Measurements from ENCODE around the gene MON1A. TPM values are rescaled to one million over a fixed set of nuclear protein-coding genes. Genes with fewer than 3 reads are reported as not detected.

MON1A gene
- total RNA-seq, 1 donor from 2014 or later: 9.8 TPM

DNA sequence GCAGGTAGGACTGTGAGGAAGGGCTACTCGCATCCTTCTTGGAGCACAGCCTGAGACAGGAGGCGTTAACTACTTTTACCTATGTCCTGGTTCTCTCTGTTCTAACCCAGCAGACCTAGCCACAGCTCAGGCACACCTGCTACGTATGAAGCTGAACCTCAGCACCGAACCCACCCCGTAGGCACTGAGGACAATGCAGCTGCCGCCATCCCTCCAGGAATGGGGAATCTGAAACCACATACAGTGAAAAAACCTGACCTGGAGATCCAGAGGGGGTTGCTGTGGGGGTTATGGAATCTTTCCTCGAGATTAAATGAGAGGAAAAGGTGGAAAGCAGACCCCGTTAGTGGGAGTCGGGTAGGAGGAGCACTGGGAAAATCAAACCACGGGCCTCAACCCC lies 40.3 kb downstream of the MON1A start:
- DNase-seq (ENCODE audit: low spot score): no peak

DNA sequence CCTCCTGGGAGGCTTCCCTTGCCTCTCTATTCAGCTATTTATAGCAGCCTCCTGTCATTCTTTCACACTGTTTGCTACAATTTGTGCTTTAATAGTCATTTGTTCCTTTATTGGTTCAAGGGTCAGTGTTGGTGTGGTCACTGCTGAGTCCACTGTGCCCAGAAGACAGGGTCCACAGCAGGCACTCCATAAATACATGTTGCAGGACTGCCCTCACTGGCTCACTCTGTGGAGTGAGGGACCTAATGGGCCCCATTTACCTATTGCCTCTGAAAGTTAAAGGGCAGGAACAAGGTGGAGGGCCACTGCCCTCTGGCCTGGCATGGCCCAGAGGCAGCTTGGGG lies 42.7 kb downstream of the MON1A start:
- no peak for DNase-seq (ENCODE audit: low spot score)

DNA sequence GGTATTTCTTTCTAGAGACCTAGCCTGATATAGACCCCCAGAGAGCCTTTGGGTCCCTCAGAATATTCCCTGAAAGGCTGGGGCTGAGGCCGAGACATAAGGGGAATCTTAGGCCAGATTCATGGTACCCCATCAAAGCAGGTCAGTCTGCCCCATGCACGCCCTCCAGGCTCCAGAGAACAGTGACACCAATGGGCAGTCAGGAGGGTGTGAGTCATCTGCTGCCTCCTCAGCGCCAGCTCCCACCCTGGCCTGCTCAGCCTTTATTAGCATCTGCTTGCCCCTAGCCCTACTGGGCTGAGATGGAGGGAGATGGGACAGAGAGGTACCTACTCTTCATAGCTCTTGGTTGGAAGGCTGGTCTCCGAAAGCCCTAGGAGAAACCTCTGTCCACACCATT lies 45.6 kb downstream of the MON1A start:
- no peak for DNase-seq (ENCODE audit: low spot score)

DNA sequence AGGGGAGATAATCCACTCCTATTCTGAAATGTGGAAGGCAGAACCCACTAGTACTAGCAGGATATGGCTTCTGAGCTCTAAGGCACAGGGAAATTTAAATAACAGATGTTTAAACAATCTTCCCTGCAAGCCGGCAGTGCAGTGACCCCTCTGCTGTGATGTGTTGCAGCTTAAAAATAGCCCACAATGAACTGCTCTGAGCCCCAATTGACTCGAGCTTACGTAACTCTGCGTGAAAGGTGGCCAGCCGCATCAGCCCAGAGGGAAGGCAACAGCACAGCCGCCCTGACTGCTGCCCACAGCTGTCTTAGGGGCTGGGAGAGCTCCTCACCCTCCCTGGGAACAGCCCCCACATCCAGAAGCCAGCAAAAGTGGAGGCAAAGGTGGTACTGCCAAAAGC lies 47.4 kb downstream of the MON1A start:
- no peak for DNase-seq (ENCODE audit: low spot score)

DNA sequence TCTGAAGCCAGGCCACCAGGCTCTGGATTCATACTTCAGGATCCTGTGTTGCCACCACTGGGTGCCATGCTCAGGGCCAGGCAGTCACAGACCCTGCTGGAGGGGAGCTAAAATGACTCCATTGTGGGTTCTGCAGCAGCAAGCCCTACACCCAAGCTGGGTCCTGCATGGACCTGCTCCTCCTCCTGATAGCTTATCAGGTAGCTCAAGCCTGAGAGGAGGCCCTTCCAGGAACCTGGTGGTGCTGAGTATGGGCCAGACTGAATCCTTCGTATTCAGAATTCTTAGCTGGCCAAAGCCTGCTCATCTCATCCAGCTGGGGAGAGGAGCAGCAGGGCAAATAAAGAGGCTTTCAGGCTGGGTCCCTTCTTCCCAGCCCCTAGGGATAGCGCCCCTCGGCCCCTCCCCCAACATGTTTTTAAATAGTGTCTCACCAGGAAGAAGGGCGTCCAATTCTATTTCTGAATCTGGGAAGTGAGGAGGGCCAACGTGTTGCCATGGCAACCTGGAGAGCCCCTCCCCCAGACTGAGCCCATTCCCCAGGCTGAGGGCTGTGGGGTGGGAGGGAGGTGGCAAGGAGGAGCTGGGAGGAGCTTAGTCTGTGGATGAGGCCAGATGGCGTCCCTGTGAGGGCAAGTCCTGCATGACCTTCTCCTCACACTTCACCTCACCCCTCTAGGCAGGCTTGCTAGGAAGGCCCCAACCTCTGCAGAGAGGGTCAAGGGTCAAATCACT lies 48.9 kb downstream of the MON1A start:
- DNase-seq (ENCODE audit: low spot score): no peak

DNA sequence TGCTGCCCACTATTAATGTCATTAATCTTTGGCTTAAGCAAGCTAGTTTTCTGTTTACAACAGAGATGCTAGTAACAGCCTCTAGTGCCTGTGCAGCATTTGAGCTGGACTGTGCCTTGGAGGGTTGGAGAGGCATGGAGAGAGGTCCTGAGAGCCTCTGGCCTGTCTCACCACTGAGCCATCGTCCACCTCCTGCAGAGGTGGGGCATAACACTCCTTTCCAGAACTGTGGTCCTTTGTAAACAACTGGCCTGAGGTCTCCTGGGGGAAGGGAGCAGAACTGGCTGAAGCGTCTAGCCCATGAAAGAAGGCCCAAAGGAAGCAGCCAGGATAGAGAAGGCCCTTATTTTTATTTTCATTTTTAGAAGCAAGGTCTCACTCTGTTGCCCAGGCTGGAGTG lies 49.9 kb downstream of the MON1A start:
- DNase-seq (ENCODE audit: low spot score): no peak

DNA sequence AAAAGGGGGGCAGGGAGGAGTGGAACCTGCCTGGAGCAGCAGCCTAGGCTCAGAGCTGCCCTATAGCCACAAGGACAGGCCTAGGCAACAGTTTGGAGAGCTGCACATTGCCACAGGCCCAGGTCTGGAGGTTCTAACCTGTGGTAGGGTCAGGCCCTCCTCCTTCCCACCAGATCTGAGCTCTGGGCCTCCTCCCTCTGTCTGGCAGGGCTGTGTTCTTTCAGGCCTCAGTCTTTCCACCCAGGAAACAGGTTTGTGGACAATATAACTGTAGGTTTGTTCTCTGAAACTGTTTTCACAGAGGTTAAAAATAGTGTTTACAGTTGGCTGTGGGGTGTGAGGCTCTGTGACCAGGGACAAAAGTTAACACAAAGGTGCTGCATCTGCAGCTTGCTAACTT lies 50.9 kb downstream of the MON1A start:
- no peak for DNase-seq (ENCODE audit: low spot score)

DNA sequence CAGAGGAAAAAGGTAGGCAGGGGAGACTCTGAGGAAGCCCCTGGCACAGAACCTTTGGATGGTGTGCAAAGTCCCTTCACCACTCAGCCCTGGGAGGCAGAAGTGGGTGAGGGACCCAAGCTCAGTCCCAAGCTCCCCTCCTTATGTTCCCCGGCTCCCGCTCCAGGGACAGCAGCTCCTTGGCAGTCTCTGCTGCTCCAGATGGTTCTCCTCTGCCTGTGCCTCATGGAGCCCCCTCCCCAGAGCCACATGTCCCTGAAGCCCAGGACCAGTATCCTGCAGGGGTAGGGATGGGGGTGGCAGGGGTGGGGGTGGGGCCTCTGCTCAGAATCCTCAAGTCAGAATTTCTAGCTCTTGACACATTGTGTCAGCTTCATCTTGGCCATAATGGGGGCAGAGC lies 51.9 kb downstream of the MON1A start:
- DNase-seq (ENCODE audit: low spot score): no peak

DNA sequence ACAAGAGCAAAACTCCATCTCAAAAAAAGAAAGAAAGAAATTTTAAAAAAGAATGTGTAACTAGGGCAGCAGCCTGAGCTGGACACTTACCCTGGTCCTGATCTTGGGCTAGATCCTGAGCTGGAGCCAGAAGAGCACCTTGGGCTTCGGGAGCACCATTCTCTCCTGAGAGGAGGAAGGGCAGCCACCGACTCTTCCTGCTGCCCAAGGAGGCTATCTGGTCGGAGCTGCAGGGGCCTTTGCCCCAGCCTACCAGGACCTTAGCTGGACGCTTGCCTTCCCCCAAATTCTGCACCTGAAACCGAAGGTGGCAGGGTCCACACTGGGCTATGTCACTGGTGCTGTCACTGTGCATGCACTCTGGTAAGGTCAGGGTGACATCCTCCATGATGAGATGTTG lies 53.0 kb downstream of the MON1A start:
- DNase-seq (ENCODE audit: low spot score): no peak

DNA sequence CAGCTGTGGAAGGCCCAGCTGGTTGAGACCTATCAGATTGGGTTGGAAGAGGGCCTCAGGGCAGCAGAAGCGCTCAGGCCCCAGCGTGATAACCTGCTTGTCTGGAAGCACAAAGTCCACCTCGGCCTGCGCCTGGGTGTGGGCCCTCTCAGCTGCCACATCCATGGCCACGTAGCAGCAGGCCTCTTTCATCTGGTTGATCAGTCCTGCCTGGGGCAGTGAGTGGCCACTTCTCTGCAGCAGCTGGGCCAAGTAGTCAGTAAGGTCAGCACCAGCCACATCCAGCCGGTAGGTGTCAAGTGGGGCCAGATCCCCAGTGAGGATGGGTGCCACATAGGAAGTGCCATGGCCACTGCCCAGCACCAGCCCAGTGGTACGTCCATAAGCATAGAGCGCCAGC lies 56.0 kb downstream of the MON1A start:
- DNase-seq (ENCODE audit: low spot score): no peak

DNA sequence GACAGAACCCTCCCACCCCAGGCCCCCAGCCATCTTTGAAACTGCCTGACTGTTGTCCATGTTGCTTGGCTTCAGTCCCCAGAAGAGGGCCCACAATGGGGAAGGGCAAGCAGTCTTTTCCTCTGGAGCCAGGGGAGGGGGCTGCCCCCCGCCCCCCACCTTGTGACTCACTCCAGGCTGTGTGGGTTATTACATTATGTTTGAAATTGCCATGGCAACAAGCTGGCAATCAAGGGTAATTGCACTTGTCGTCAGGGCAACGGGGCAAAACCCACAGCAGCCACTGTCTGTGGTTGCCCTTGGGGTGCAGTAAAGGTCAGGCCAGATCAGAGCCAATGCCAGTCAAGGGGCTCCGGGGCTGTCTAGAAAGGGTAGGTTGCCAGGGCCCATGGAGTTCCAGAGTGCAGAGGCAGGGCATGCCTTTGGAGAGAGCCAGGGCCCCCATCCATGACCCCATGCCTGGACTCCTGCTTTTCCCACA lies 56.8 kb downstream of the MON1A start:
- no peak for DNase-seq (ENCODE audit: low spot score)

DNA sequence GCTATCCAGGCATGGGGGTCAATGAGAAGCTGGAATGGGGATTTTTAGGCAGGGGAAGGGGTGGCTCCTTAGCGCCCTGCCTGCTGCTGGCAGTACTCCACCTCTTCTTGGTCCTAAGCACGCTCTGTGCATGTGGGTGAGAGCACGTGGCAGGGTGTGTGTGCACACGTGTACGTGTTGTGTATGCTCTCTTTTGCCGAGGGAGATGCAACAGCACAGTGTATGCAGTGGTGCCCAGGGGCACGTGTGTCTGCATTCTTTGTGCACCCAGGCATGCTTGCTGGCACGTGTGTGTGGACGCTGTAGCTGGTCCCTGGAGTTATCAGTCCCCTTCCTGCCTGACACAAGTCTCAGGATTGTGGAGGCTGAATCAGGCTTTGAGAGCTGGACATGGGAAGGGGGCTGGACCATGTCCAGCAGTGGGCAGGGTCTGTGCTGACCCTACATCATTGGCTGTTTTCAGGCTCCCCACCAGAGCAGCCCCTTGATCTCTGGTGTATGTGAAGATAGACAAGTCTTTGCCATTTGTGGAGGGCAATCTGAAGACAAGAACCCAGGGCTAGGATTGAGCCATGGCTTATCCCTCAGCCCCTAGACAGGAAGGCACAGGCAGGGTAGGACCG lies 58.0 kb downstream of the MON1A start:
- DNase-seq (ENCODE audit: low spot score): no peak

DNA sequence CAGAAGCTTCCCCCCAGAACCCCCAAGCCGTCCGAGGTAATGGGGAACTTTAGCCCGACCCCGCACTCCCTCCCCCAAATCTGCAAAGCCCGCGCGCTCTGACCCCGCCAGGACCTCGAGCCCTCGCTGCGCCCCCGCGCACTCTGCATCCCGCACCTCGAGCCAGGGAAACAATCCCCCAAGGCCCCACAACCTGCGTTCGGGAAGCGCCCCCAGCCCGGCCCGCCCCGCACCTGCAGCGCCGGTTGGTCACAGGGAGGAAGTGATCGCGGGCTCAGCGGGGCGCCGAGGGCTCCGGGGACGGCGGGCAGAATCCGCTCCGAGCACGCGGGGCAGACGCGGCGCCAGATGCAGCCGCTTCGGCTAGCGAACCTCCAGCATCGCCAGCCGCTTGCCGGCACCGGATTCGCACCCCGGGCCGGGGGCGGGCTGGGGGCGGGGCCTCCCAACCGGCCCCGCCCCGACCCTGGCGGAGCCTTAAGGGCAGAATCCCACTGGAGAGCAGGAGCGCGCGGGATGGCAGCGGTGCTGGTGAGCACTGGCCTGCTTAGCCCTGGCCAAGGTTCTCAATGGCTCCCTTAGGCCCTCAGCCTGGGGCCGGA lies 60.0 kb downstream of the MON1A start, which contains the start of gene CAMKV:
Gene CAMKV (minus strand): TSS at position 382 of the 602 bp plus-strand sequence. CDS start 7,518 bp downstream, outside the sequence.
- no peak for DNase-seq (ENCODE audit: low spot score)

DNA sequence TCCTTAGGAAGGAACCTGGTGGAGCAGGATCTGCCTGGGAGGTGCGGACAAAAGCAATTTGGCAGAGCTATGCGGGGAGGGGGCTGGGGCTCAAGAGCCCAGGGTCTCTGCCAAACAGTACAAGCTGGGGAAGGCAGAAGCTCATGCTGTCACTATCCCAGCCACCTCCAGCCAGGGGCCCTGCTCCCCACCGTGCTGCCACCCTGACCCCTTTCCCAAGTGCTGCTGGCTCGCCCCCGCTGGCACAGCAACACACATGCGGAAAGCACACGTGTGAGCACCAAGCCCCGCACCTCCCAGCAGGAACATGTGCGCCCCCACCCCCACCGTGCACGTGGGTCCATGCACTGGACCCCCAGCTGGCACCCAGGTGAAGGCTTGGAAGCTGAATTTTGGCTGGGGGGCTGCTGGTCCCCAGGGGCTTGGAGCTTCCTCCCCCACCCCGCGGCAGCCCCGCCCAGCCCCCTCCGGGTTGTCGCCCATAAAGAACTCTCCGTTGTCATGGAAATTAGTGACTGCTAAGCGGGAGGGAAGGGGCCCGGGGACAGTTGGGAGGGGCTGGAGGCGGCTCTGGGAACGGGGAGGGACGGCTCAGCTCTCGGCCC lies 60.6 kb downstream of the MON1A start:
- no peak for DNase-seq (ENCODE audit: low spot score)

DNA sequence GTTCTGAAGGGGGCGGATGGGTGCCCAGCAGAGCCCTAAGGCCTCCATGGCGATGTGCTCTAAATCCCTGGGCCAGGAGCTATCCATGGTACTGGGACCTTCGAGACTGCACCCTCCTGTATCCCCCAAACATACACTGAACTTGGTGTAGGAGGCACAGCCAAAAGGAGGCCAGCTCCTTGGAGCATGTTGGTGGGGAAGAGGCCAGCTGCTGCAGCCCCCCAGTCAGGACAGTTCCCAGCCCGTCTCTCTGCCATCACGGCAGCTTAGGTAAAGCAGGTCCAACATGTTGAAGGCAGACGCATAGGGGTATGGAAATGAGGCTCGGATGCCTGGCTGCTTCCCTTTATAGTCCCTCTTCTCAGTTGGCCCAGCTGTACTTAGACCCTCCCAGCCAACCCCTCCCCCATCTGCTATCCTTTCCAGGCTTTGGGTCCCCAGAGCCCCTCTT lies 61.7 kb downstream of the MON1A start:
- no peak for DNase-seq (ENCODE audit: low spot score)

DNA sequence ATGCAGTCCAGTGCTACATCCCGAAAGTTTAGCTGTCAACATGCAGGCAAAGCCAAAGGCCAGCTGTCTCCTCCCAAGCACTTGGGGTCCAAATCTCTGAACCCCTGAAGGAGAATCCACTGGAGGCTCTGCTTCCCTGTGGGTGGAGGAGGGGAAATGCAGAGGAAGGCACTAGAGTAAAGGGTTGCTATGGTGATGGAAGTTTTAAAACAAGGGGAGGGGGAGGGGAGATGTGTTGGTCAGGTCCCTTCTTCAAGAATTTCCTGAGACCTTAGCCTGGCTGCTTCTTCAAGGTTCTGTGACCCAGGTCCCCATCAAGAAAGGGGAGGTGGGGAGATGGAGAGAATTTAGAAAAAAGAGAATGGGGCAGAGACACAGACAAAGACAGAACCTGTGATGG lies 62.2 kb downstream of the MON1A start:
- no peak for DNase-seq (ENCODE audit: low spot score)

DNA sequence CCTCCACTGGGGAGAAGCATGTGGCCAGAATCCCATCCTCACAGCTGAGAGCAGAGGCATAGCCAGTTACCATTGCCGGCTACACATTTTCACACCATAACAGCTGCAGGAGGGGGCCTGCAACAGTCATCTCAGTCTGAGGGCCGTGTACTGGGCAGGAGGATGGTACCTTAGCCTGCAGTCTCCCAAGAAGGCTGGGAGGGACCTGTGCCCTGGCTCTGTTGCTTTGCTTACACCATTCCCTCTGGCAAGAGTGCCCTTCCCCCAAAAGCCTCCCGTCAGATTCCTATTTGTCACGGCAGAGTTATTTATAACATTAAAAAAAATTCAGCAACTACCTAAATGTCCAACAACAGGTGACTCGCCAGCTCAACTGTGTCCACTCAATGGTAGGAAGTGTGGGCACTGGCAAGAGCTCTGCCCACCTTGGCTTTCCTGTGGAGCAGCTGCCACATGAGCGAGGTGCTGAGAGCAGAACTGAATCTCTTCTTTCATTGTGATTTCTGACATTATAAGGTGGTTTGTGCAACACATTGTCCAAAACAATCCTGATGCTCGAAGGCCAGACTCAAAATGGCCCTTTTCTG lies 64.3 kb downstream of the MON1A start:
- DNase-seq (ENCODE audit: low spot score): no peak

DNA sequence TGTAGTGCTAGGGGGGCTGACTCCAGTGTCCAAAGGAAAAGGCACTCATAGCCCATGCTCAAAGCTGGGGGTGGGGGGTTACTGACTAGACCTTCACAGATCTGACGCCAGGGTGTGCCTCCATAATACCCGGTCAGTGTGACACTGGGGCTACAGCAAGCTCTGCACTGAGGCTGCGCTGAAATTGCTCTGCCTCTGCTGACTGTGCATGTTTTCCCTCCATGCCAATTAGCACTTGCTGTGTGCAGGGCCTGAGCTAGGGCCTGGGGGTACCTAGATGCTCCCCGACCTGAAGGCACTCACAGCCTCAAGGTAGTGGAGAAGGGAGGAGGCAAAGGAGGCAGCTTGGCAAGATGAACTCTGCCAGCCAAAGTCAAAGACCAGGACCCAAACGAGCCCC lies 65.1 kb downstream of the MON1A start:
- DNase-seq (ENCODE audit: low spot score): no peak

DNA sequence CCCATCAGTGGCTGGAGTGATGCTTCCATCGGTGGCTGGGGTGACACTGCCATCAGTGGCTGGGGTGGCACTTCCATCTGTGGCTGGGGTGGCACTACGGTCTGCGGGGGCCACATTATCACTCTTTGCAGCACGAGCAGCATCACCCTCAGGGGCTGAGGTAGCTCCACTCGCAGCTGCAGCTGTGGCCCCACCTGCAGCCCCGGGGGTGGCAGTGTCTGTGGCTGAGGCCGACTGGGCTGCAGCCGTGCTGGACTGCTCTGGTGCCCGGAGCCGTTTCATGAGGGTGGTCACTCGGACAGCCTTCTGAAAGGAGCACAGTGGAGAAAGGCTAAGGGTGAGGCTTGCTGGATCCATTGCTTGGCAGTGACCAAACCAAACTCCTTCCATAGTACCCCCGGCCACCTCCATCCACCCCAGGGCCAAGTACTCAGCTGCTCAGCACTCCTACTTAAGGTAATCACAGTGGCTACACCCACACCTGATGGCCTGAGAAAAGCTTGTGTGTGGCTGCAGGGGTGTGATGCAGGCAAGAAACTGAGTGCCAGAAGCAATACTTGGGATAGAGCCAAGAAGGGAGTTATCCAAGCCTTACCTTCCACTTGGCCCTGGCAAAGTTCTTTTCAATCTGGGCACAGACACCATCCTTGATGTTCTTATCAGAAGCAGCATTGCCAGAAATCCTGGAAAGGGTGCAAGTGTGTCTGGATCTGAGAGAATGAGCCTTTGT lies 69.9 kb downstream of the MON1A start:
- no peak for DNase-seq (ENCODE audit: low spot score)
